ENCODE data around the gene IGBP1.
"Not testable (repeated sequence)": the region's sequence is repeated elsewhere in the genome, so short reads cannot be mapped to it uniquely, and the experiment has no call there.

IGBP1 gene

GRCh38 chrX:70133303-70134115, at the start of gene IGBP1:
IGBP1 (plus strand) TSS chrX:70133447; CDS start chrX:70133948, 501 bp downstream.
- H3K4me1 ChIP-seq (ENCODE audit: insufficient read depth, low read length) = peaks cover 6% of the 10 kb centered on the region
- no peaks in the 10 kb centered on the region for H3K36me3 ChIP-seq (ENCODE audit: insufficient read depth, low read length)
- H3K27ac ChIP-seq (ENCODE audit: low read depth, low read length) = peak within 1 kb of the TSS; percentile 76
- no peaks in the 10 kb centered on the region for H3K9me3 ChIP-seq (ENCODE audit: low read length)
- H3K27me3 ChIP-seq (ENCODE audit: control insufficient read depth in 1 of 2, insufficient read depth in 2 of 2, low read length in 2 of 2) = no peaks in the 10 kb centered on the region
- peak within 1 kb of the TSS; percentile 46 for H3K9ac ChIP-seq (ENCODE audit: low read length)
- H3K4me3 ChIP-seq (ENCODE audit: low read depth in 1 of 2, low read length in 2 of 2) = peak within 1 kb of the TSS; percentile 62 to 79

GRCh38 chrX:70084592-70085240, 48.5 kb upstream of the IGBP1 start:
- Histone ChIP-seq H3K4me3 (ENCODE audit: low read depth in 1 of 2, low read length in 2 of 2) (no peak overlapping the region), H3K27me3 (ENCODE audit: control insufficient read depth in 1 of 2, insufficient read depth in 2 of 2, low read length in 2 of 2) (peaks cover 0 to 5% of the 10 kb centered on the region in 2 donors), H3K9ac (ENCODE audit: low read length) (no peak overlapping the region), H3K9me3 (ENCODE audit: low read length) (no peaks in the 10 kb centered on the region), H3K27ac (ENCODE audit: low read depth, low read length) (no peak overlapping the region), H3K4me1 (ENCODE audit: insufficient read depth, low read length) (peaks cover 10% of the 10 kb centered on the region), H3K36me3 (ENCODE audit: insufficient read depth, low read length) (no peaks in the 10 kb centered on the region)

GRCh38 chrX:70087857-70088630, 45.2 kb upstream of the IGBP1 start:
- H3K9me3 ChIP-seq (ENCODE audit: low read length) = no peaks in the 10 kb centered on the region
- H3K36me3 ChIP-seq (ENCODE audit: insufficient read depth, low read length) = no peaks in the 10 kb centered on the region
- peaks cover 0 to 5% of the 10 kb centered on the region in 2 donors for H3K27me3 ChIP-seq (ENCODE audit: control insufficient read depth in 1 of 2, insufficient read depth in 2 of 2, low read length in 2 of 2)
- H3K9ac ChIP-seq (ENCODE audit: low read length) = no peak overlapping the region
- H3K4me3 ChIP-seq (ENCODE audit: low read depth in 1 of 2, low read length in 2 of 2) = no peak overlapping the region
- H3K4me1 ChIP-seq (ENCODE audit: insufficient read depth, low read length) = peaks cover 10% of the 10 kb centered on the region
- no peak overlapping the region for H3K27ac ChIP-seq (ENCODE audit: low read depth, low read length)

- H3K27me3 ChIP-seq (ENCODE audit: control insufficient read depth in 1 of 2, insufficient read depth in 2 of 2, low read length in 2 of 2) = peaks cover 0 to 5% of the 10 kb centered on the region in 2 donors
- no peak overlapping the region for H3K27ac ChIP-seq (ENCODE audit: low read depth, low read length)
- H3K4me1 ChIP-seq (ENCODE audit: insufficient read depth, low read length) = peaks cover 10% of the 10 kb centered on the region
- no peak overlapping the region for H3K4me3 ChIP-seq (ENCODE audit: low read depth in 1 of 2, low read length in 2 of 2)
- H3K36me3 ChIP-seq (ENCODE audit: insufficient read depth, low read length) = no peaks in the 10 kb centered on the region
- H3K9ac ChIP-seq (ENCODE audit: low read length) = no peak overlapping the region
- no peaks in the 10 kb centered on the region for H3K9me3 ChIP-seq (ENCODE audit: low read length)
Measured at GRCh38 chrX:70088751-70089150, 44.5 kb upstream of the IGBP1 start.

- peaks cover 0 to 5% of the 10 kb centered on the region in 2 donors for H3K27me3 ChIP-seq (ENCODE audit: control insufficient read depth in 1 of 2, insufficient read depth in 2 of 2, low read length in 2 of 2)
- H3K9ac ChIP-seq (ENCODE audit: low read length) = no peak overlapping the region
- H3K36me3 ChIP-seq (ENCODE audit: insufficient read depth, low read length) = no peaks in the 10 kb centered on the region
- peaks cover 6% of the 10 kb centered on the region for H3K4me1 ChIP-seq (ENCODE audit: insufficient read depth, low read length)
- H3K27ac ChIP-seq (ENCODE audit: low read depth, low read length) = no peak overlapping the region
- no peak overlapping the region for H3K4me3 ChIP-seq (ENCODE audit: low read depth in 1 of 2, low read length in 2 of 2)
- no peaks in the 10 kb centered on the region for H3K9me3 ChIP-seq (ENCODE audit: low read length)
Measured at GRCh38 chrX:70089604-70090297, 43.5 kb upstream of the IGBP1 start.

- Histone ChIP-seq H3K4me1 (ENCODE audit: insufficient read depth, low read length) (peaks cover 6% of the 10 kb centered on the region), H3K36me3 (ENCODE audit: insufficient read depth, low read length) (no peaks in the 10 kb centered on the region), H3K9ac (ENCODE audit: low read length) (no peak overlapping the region), H3K27ac (ENCODE audit: low read depth, low read length) (no peak overlapping the region), H3K27me3 (ENCODE audit: control insufficient read depth in 1 of 2, insufficient read depth in 2 of 2, low read length in 2 of 2) (peaks cover 5 to 8% of the 10 kb centered on the region in 2 donors), H3K9me3 (ENCODE audit: low read length) (no peaks in the 10 kb centered on the region), H3K4me3 (ENCODE audit: low read depth in 1 of 2, low read length in 2 of 2) (no peak overlapping the region)
Measured at GRCh38 chrX:70092247-70092646, 41.0 kb upstream of the IGBP1 start.

- Histone ChIP-seq H3K4me3 (ENCODE audit: low read depth in 1 of 2, low read length in 2 of 2) (no peak overlapping the region), H3K4me1 (ENCODE audit: insufficient read depth, low read length) (no peaks in the 10 kb centered on the region), H3K9me3 (ENCODE audit: low read length) (no peaks in the 10 kb centered on the region), H3K27ac (ENCODE audit: low read depth, low read length) (no peak overlapping the region), H3K36me3 (ENCODE audit: insufficient read depth, low read length) (no peaks in the 10 kb centered on the region), H3K9ac (ENCODE audit: low read length) (no peak overlapping the region), H3K27me3 (ENCODE audit: control insufficient read depth in 1 of 2, insufficient read depth in 2 of 2, low read length in 2 of 2) (peaks cover 3 to 5% of the 10 kb centered on the region in 2 donors)
Measured at GRCh38 chrX:70096052-70096451, 37.2 kb upstream of the IGBP1 start.

- Histone ChIP-seq H3K4me3 (ENCODE audit: low read depth in 1 of 2, low read length in 2 of 2) (no peak overlapping the region), H3K27me3 (ENCODE audit: control insufficient read depth in 1 of 2, insufficient read depth in 2 of 2, low read length in 2 of 2) (no peaks in the 10 kb centered on the region), H3K27ac (ENCODE audit: low read depth, low read length) (no peak overlapping the region), H3K4me1 (ENCODE audit: insufficient read depth, low read length) (no peaks in the 10 kb centered on the region), H3K9ac (ENCODE audit: low read length) (no peak overlapping the region), H3K36me3 (ENCODE audit: insufficient read depth, low read length) (no peaks in the 10 kb centered on the region), H3K9me3 (ENCODE audit: low read length) (no peaks in the 10 kb centered on the region)
Measured at GRCh38 chrX:70105229-70105628, 28.0 kb upstream of the IGBP1 start.

- H3K9ac ChIP-seq (ENCODE audit: low read length); H3K4me3 ChIP-seq (ENCODE audit: low read depth in 1 of 2, low read length in 2 of 2); H3K27me3 ChIP-seq (ENCODE audit: control insufficient read depth in 1 of 2, insufficient read depth in 2 of 2, low read length in 2 of 2); H3K27ac ChIP-seq (ENCODE audit: low read depth, low read length); H3K4me1 ChIP-seq (ENCODE audit: insufficient read depth, low read length); H3K36me3 ChIP-seq (ENCODE audit: insufficient read depth, low read length); H3K9me3 ChIP-seq (ENCODE audit: low read length): not testable (repeated sequence)
Measured at GRCh38 chrX:70111436-70112026, 21.7 kb upstream of the IGBP1 start.

- Histone ChIP-seq H3K27me3 (ENCODE audit: control insufficient read depth in 1 of 2, insufficient read depth in 2 of 2, low read length in 2 of 2) (no peaks in the 10 kb centered on the region), H3K9ac (ENCODE audit: low read length) (no peak overlapping the region), H3K4me3 (ENCODE audit: low read depth in 1 of 2, low read length in 2 of 2) (no peak overlapping the region), H3K36me3 (ENCODE audit: insufficient read depth, low read length) (no peaks in the 10 kb centered on the region), H3K27ac (ENCODE audit: low read depth, low read length) (no peak overlapping the region), H3K9me3 (ENCODE audit: low read length) (peaks cover 6% of the 10 kb centered on the region), H3K4me1 (ENCODE audit: insufficient read depth, low read length) (no peaks in the 10 kb centered on the region)
Measured at GRCh38 chrX:70117738-70118137, 15.5 kb upstream of the IGBP1 start.

- not testable (repeated sequence) for H3K9me3 ChIP-seq (ENCODE audit: low read length); H3K27ac ChIP-seq (ENCODE audit: low read depth, low read length)
Measured at GRCh38 chrX:70123014-70123413, 10.2 kb upstream of the IGBP1 start.

More at GRCh38 chrX:70123014-70123413, 10.2 kb upstream of the IGBP1 start:
- not testable (repeated sequence) for H3K4me1 ChIP-seq (ENCODE audit: insufficient read depth, low read length); H3K36me3 ChIP-seq (ENCODE audit: insufficient read depth, low read length); H3K9ac ChIP-seq (ENCODE audit: low read length); H3K4me3 ChIP-seq (ENCODE audit: low read depth in 1 of 2, low read length in 2 of 2); H3K27me3 ChIP-seq (ENCODE audit: control insufficient read depth in 1 of 2, insufficient read depth in 2 of 2, low read length in 2 of 2)

All from muscle layer of colon (tissue), 2 donors.